Neural crest cell (in vitro differentiated cells): ENCODE results near the gene ABCB11. TPM values are rescaled to one million over a fixed set of nuclear protein-coding genes. Genes with fewer than 3 reads are reported as not detected.

Experiments
- DNase-seq: peaks from one replicate; pipeline ENCODE4 v3.0.0; 2021; ENCODE audit warnings: low read depth, mixed read lengths, low spot score
- H3K27ac Mint-ChIP-seq: one replicate; pipeline ENCODE4 v1.8.0; 2021; ENCODE audit warnings: mild to moderate bottlenecking, mixed read lengths; ENCODE audit not compliant: unreplicated experiment
- H3K27me3 Mint-ChIP-seq: 2 replicates; pipeline ENCODE4 v1.8.0; 2021; ENCODE audit warnings: low read depth, mild to moderate bottlenecking, mixed read lengths
- H3K36me3 Mint-ChIP-seq: 2 replicates; pipeline ENCODE4 v1.8.0; 2021; ENCODE audit warnings: low read depth, mild to moderate bottlenecking, mixed read lengths
- H3K4me1 Mint-ChIP-seq: 2 replicates; pipeline ENCODE4 v1.8.0; 2021; ENCODE audit warnings: mixed read lengths
- H3K4me3 Mint-ChIP-seq: one replicate; pipeline ENCODE4 v1.8.0; 2021; ENCODE audit warnings: mild to moderate bottlenecking, mixed read lengths
- H3K9me3 Mint-ChIP-seq: 2 replicates; pipeline ENCODE4 v1.8.0; 2021; ENCODE audit warnings: mixed read lengths
- total RNA-seq: library from RNA; stranded (reverse); gene quantifications from 2 replicates; pipeline ENCODE4 v1.2.1, GENCODE V29; 2021
- TF ChIP-seq, protein P1 (sequence below): fragments of 200-600 bp; sonication (generic); conservative IDR thresholded peaks from 2 replicates; pipeline ENCODE4 v1.5.0; 2021; ENCODE audit warnings: antibody characterized with exemption, mild to moderate bottlenecking

The ABCB11 gene
- total RNA-seq, 1 donor from 2014 or later: 0.07 TPM

DNA sequence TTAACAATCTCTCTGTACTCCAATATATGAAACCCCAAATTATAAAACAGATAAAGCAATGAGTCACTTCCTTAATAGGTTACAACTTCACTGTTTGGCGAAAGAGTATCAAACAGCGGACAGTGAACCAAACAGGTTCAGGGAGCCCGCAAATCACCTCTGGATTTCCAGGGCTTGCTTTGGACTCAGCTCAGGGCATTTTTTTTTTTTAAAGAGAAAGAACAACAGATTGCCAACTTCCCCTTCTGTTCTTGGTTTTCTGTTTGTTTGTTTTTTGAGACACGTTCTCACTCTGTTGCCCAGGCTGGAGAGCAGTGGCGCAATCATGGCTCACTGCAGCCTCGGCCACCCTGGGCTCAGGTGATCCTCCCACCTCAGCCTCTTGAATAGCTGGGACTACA lies 52.7 kb downstream of the ABCB11 start:
- TF ChIP-seq, protein P1, sequence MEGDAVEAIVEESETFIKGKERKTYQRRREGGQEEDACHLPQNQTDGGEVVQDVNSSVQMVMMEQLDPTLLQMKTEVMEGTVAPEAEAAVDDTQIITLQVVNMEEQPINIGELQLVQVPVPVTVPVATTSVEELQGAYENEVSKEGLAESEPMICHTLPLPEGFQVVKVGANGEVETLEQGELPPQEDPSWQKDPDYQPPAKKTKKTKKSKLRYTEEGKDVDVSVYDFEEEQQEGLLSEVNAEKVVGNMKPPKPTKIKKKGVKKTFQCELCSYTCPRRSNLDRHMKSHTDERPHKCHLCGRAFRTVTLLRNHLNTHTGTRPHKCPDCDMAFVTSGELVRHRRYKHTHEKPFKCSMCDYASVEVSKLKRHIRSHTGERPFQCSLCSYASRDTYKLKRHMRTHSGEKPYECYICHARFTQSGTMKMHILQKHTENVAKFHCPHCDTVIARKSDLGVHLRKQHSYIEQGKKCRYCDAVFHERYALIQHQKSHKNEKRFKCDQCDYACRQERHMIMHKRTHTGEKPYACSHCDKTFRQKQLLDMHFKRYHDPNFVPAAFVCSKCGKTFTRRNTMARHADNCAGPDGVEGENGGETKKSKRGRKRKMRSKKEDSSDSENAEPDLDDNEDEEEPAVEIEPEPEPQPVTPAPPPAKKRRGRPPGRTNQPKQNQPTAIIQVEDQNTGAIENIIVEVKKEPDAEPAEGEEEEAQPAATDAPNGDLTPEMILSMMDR: no peak
- no peaks in the 10 kb centered on the region for H3K36me3 Mint-ChIP-seq
- H3K27me3 Mint-ChIP-seq: no peaks in the 10 kb centered on the region
- H3K4me3 Mint-ChIP-seq: no peak overlapping the region
- H3K27ac Mint-ChIP-seq: no peak overlapping the region
- H3K4me1 Mint-ChIP-seq: peaks cover 4% of the 10 kb centered on the region
- H3K9me3 Mint-ChIP-seq: peaks cover 6% of the 10 kb centered on the region
- no peak for DNase-seq

DNA sequence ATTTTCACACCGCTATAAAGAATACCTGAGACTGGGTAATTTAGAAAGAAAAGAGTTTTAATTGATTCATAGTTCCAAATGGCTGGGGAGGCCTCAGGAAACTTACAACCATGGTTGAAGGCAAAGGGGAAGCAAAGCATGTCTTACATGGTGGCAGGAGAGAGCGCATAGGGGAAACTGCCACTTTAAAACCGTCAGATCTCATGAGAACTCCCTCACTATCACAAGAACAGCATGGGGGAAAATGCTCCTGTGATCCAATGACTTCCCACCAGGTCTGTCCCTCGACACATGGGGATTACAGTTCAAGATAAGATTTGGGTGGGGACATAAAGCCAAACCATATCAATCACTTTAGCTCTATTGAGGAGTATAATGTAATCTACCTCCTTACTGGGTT lies 53.5 kb downstream of the ABCB11 start:
- Mint-ChIP-seq H3K9me3 (peaks cover 6% of the 10 kb centered on the region), H3K4me1 (peaks cover 4% of the 10 kb centered on the region), H3K27me3 (no peaks in the 10 kb centered on the region), H3K27ac (no peak overlapping the region), H3K4me3 (no peak overlapping the region), H3K36me3 (no peaks in the 10 kb centered on the region)
- TF ChIP-seq, protein P1: no peak
- DNase-seq: no peak

DNA sequence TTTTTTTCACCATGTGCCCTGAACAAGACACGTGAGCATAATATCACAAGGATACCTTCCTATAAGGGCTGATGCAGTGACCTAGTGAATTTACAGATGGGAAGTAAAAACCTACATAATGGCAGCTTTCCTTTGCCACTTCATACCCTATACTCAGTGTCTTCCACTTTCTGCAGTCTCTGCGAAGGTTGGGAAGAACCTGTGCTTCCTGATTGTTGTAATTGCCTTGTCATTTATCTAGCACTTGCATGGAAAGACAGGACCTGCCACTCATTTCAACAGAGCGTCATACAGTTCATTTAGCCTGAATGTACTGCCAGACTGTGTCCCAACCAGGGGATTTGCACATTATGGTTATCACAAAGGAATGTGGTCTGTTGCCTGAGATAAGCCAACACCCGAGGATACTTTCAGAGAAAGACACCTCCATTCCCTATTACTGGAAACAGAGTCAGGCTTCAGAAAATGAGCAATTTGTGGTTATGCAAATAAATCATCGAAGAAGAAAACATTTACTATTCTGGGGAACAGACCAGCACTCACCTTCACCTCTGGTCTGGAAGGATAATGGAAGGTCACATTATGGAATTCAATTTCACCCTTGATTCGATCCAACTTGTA lies 55.0 kb downstream of the ABCB11 start:
- Mint-ChIP-seq H3K36me3 (no peaks in the 10 kb centered on the region), H3K27me3 (no peaks in the 10 kb centered on the region), H3K27ac (no peak overlapping the region), H3K9me3 (peaks cover 6% of the 10 kb centered on the region), H3K4me1 (peaks cover 4% of the 10 kb centered on the region), H3K4me3 (no peak overlapping the region)
- DNase-seq: no peak
- TF ChIP-seq, protein P1: no peak

DNA sequence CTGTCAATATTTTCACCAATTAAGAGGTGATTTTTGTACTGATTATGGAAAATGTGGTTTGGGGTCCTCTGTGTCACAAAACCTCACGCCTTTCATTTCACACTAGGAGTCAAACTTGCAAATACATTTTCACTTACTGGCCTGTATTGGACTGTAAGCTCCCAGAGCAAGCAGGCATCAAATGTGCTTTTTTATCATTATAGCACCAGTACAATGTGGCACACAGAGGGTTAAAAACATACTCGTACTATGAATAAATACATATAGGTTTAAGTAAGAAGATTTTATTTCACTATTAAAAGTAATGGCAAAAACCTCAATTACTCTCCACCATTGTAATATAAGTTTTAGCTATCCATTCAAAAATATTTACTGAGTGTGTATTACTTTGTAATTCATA lies 56.7 kb downstream of the ABCB11 start:
- H3K27ac Mint-ChIP-seq: no peak overlapping the region
- peaks cover 4% of the 10 kb centered on the region for H3K4me1 Mint-ChIP-seq
- H3K9me3 Mint-ChIP-seq: peaks cover 6% of the 10 kb centered on the region
- DNase-seq: no peak
- no peaks in the 10 kb centered on the region for H3K36me3 Mint-ChIP-seq
- TF ChIP-seq, protein P1: no peak
- H3K4me3 Mint-ChIP-seq: no peak overlapping the region
- H3K27me3 Mint-ChIP-seq: no peaks in the 10 kb centered on the region

DNA sequence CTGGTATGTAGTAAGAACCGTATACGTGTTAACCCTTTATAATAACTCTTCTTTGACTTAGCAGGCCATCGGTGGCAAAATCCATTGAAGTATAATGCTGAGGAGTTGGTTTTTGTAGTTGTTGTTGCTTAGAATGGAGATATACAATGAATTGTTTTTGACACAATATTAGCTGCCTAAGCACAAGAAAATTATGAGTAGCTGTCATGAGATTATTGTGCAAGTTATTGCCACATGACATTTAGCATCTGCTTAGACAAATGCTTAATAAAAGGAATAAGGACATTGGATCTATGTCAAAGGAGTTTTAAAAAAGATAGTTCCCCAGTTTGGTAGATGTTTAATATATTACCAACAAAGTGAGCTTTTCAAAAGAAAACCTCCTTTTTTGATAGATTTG lies 59.9 kb downstream of the ABCB11 start:
- Mint-ChIP-seq H3K4me3 (no peak overlapping the region), H3K27ac (no peak overlapping the region), H3K4me1 (no peaks in the 10 kb centered on the region), H3K9me3 (no peaks in the 10 kb centered on the region), H3K27me3 (peaks cover 2% of the 10 kb centered on the region), H3K36me3 (no peaks in the 10 kb centered on the region)
- TF ChIP-seq, protein P1: no peak
- no peak for DNase-seq
